Cardiac fibroblast (primary cell): Measurements from ENCODE around the gene GFER.

ENCODE experiments used
- DNase-seq, 2 donors: peaks; one replicate each; pipeline versions ENCODE4 v3.0.0 to v3.0.0-alpha.2; 2010; ENCODE audit warnings: low read depth in 2 of 2
- H3K4me3 ChIP-seq, 2 donors: replicated peaks in 1 of 2; 1 replicate in 1 of 2; 2 replicates in 1 of 2; pipeline ENCODE4 v1.5.1; 2011; ENCODE audit warnings: low read depth in 2 of 2, low read length in 2 of 2, mild to moderate bottlenecking in 2 of 2, moderate library complexity in 1 of 2
- TF ChIP-seq, protein P1 (sequence below): IDR thresholded peaks from one replicate; pipeline ENCODE4 v1.5.1; 2011; ENCODE audit warnings: low read depth, mild to moderate bottlenecking, low read length, inconsistent platforms

The GFER gene

DNA sequence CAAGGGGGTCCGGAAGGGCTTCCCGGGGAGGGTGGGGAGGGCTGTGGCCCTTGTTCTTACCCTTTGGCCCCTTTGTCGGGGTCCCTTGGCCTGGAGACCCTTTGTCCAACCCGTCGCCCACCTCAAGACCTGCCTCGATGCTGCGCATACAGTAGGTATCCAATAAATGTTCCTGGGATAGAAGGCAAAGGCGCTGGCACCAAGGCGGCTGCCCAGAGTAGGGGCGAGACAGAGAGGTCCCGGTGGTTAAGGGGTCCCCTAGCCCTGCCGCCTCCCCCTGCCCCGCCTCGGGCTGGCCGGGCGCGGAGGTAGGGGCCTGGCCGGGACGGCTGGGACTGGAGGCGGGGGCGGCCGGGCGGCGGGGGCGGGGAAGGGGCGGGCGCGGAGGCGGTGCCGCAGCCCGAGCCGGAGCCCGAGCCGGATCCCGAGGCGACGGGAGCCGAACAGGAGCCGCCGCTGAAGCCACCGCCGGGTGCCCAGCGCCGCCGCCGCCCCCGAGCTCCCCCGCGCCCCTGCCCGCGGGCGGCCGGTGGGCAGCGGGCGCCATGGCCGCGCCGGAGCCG is 42.5 kb downstream of the GFER start, which contains the start of gene NHERF2:
TSS of gene NHERF2 (plus strand) at position 442 of the 563 bp plus-strand sequence. CDS start at position 546, 104 bp downstream.
- TF ChIP-seq, protein P1, sequence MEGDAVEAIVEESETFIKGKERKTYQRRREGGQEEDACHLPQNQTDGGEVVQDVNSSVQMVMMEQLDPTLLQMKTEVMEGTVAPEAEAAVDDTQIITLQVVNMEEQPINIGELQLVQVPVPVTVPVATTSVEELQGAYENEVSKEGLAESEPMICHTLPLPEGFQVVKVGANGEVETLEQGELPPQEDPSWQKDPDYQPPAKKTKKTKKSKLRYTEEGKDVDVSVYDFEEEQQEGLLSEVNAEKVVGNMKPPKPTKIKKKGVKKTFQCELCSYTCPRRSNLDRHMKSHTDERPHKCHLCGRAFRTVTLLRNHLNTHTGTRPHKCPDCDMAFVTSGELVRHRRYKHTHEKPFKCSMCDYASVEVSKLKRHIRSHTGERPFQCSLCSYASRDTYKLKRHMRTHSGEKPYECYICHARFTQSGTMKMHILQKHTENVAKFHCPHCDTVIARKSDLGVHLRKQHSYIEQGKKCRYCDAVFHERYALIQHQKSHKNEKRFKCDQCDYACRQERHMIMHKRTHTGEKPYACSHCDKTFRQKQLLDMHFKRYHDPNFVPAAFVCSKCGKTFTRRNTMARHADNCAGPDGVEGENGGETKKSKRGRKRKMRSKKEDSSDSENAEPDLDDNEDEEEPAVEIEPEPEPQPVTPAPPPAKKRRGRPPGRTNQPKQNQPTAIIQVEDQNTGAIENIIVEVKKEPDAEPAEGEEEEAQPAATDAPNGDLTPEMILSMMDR, result no peak
- DNase-seq, result no peak
- peak within 1 kb of the TSS; percentile 59 to 67 for H3K4me3 ChIP-seq

DNA sequence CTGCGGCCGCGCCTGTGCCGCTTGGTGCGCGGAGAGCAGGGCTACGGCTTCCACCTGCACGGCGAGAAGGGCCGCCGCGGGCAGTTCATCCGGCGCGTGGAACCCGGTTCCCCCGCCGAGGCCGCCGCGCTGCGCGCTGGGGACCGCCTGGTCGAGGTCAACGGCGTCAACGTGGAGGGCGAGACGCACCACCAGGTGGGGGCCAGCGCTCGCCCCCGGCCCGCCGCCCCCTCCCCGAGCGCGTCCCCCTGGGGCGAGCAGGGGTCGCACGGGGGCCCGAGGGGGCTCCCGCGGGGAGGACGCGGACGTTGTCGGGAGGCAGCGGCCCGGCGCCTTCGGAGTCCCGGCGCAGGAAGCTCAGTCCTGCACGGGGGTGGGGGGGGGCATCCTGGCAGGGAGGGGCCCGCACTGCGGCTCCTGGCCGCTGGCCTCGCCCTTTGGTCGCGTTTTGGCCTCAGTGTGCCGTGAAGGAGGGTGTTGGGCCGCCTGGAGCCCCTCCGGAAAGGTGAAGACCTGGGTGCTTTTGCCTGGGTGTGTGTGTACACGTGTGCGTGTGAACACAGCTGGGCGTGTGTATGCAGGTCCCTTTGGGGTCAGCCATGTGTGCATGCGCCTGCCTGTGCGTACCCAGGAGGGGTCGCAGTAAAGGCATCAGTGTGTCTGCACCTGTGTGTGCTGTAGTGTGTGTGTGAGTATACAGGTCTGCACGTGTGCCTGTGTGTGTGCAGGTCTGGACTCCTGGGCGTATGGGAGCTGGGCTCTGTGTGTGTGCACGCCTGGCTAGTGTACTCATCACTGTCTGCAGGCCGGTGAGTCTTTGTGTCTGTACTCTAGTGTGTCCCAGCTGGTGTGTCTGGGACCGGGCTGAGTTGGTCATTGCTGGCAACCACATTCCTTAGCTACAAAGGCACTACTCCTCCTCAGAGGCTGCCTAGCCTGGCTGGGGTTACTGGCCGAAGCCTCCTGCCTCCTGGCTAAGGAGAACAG is 43.3 kb downstream of the GFER start:
- H3K4me3 ChIP-seq, result peak overlapping the region; percentile 59 to 67
- peak; percentile 32 to 68 for DNase-seq
- TF ChIP-seq, protein P1, result no peak

DNA sequence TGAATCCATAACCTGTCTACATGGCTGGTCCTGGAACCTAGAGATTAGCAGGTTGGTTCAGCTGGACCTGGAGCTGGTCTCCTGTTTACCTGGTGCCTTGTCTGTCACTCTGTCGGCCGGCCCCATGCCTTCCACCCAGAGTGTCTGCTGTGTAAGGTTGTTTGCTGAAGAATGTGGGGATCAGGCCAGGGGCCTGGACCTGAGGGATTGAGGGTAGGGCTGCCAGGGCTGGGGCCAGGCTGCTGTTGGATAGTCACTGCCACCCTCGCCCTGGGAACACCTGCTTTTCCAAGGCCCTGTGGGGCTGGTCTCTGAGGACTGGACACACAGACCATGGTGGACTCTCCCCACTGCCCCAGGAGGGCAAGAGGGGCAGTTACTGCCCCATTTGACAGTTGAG is 44.2 kb downstream of the GFER start:
- no peak for DNase-seq
- peak overlapping the region in 1 of 2 donors; percentile 67 for H3K4me3 ChIP-seq
- TF ChIP-seq, protein P1, result no peak

DNA sequence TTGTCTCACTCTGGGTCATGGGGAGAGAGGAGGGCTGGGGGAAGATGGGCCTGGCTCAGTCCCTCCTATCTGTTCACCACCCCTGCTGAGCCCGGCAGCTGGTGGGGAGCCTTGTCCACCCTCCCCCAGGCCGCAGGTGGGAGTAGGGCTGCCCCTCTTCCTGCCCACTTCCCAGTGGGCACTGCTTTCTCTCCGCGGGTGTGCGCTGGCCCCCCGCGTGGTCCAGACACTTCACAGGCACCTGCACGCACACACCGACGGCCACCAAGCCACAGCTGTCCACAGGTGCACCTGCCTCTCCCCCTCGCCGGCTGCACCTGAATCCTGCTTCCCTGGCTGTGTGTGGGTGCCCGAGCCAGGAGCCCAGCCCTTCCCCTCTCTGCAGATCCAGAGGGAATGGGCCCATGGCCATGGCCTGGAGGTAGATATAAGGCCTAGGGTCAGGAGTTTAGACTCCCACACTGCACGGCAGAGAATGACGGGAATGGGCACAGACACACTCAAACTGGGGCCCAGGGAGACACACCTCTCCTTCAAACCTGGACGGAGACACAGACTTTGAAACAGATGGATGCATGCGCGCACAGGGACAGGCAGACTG is 44.7 kb downstream of the GFER start:
- H3K4me3 ChIP-seq, result no peak overlapping the region
- TF ChIP-seq, protein P1, result no peak
- DNase-seq, result no peak

DNA sequence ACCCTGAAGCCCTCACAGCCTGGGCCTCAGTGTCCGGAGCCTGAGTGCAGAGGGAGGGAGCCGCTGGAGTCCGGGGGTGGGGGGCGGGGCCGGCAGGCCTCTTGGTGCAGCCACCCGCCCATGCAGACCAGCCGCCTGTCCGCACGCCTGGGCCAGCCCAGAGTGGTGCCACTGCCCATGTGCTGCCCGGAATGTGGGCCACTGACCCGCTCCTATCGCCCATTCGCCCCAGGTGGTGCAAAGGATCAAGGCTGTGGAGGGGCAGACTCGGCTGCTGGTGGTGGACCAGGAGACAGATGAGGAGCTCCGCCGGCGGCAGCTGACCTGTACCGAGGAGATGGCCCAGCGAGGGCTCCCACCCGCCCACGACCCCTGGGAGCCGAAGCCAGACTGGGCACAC is 45.4 kb downstream of the GFER start:
- TF ChIP-seq, protein P1, result no peak
- H3K4me3 ChIP-seq, result no peak overlapping the region
- DNase-seq, result no peak

DNA sequence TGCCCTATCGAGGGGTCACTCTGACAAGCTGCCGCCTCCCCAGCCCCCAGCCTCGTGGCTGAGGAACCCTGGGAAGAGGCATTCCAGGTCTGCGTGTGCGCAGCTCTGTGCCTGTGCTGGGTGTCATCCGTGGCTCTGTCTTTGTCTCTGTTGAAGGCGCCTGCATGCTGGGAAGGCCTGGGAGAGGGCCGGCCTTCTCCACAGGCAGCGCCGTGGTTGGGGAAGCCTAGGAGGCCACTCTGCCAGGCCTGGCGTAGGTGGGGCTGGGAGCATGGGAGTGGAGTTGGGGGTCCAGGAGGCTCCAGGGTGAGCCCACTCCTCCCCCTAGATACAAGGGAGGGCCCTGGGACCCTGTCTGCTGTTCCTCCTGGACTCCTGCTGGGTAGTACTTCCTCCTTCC is 46.0 kb downstream of the GFER start:
- no peak for DNase-seq
- TF ChIP-seq, protein P1, result no peak
- no peak overlapping the region for H3K4me3 ChIP-seq
